DND-41 (cell line): ENCODE data around the gene ASF1A.
"Not testable (repeated sequence)": the region's sequence is repeated elsewhere in the genome, so short reads cannot be mapped to it uniquely, and the experiment has no call there.

ENCODE experiments used
- ATAC-seq: fragments of 200-7000 bp; cut with Tn5 transposase; 3 replicates; pipeline ENCODE4 v1.9.1; 2021; ENCODE audit warnings: low read depth; ENCODE audit not compliant: insufficient read depth
- DNase-seq: peaks from one replicate; pipeline ENCODE4 v3.0.0-alpha.2; 2020
- H2AFZ ChIP-seq: 2 replicates; pipeline ENCODE4 v1.6.0; 2012; ENCODE audit warnings: low read depth, low read length
- H3K27ac ChIP-seq: 2 replicates; pipeline ENCODE4 v1.5.1; 2012; ENCODE audit warnings: low read length, inconsistent platforms
- H3K27me3 ChIP-seq: fragments of 200-600 bp; sonication (generic); 2 replicates; pipeline ENCODE4 v1.6.0; 2012; ENCODE audit warnings: low read length, mild to moderate bottlenecking, inconsistent platforms; ENCODE audit not compliant: insufficient read depth, poor library complexity
- H3K36me3 ChIP-seq: 2 replicates; pipeline ENCODE4 v1.5.1; 2012; ENCODE audit warnings: low read length, inconsistent platforms; ENCODE audit not compliant: insufficient read depth
- H3K4me1 ChIP-seq: 2 replicates; pipeline ENCODE4 v1.5.1; 2012; ENCODE audit warnings: mild to moderate bottlenecking, low read length; ENCODE audit not compliant: insufficient read depth
- H3K4me2 ChIP-seq: 2 replicates; pipeline ENCODE4 v1.6.0; 2012; ENCODE audit warnings: mild to moderate bottlenecking, moderate library complexity, low read length, inconsistent platforms; ENCODE audit not compliant: insufficient read depth
- H3K4me3 ChIP-seq, 2 experiments: fragments of 200-600 bp in 1 of 2; shearing (Covaris generic) in 1 of 2; 2 replicates each; pipeline ENCODE4 v1.5.1; 2012 to 2016; ENCODE audit warnings: inconsistent platforms in 2 of 2, low read length in 2 of 2, mild to moderate bottlenecking in 2 of 2, low read depth in 1 of 2, moderate library complexity in 1 of 2
- H3K79me2 ChIP-seq: 2 replicates; pipeline ENCODE4 v1.6.0; 2012; ENCODE audit warnings: low read length, inconsistent platforms; ENCODE audit not compliant: insufficient read depth
- H3K9ac ChIP-seq: 2 replicates; pipeline ENCODE4 v1.6.0; 2012; ENCODE audit warnings: low read depth, mild to moderate bottlenecking, inconsistent platforms, low read length, moderate library complexity
- H3K9me3 ChIP-seq: 2 replicates; pipeline ENCODE4 v1.5.1; 2012; ENCODE audit warnings: low read length, moderate library complexity, mild to moderate bottlenecking, inconsistent platforms; ENCODE audit not compliant: insufficient read depth, severe bottlenecking
- H4K20me1 ChIP-seq: 2 replicates; pipeline ENCODE4 v1.6.0; 2012; ENCODE audit warnings: low read length; ENCODE audit not compliant: insufficient read depth
- EZH2 ChIP-seq: IDR thresholded peaks from 3 replicates; pipeline ENCODE4 v1.6.1; 2012; ENCODE audit warnings: borderline replicate concordance, low read depth, mild to moderate bottlenecking, moderate library complexity, low read length, inconsistent platforms; ENCODE audit not compliant: severe bottlenecking
- TF ChIP-seq, protein P1 (sequence below): IDR thresholded peaks from 2 replicates; pipeline ENCODE4 v1.5.1; 2012; ENCODE audit warnings: borderline replicate concordance, low read length, moderate library complexity, mild to moderate bottlenecking; ENCODE audit not compliant: poor library complexity, severe bottlenecking; ENCODE audit errors: extremely low read depth

Gene ASF1A

GRCh38 chr6:118865100-118865391, 28.9 kb upstream of the ASF1A start:
- TF ChIP-seq, protein P1, sequence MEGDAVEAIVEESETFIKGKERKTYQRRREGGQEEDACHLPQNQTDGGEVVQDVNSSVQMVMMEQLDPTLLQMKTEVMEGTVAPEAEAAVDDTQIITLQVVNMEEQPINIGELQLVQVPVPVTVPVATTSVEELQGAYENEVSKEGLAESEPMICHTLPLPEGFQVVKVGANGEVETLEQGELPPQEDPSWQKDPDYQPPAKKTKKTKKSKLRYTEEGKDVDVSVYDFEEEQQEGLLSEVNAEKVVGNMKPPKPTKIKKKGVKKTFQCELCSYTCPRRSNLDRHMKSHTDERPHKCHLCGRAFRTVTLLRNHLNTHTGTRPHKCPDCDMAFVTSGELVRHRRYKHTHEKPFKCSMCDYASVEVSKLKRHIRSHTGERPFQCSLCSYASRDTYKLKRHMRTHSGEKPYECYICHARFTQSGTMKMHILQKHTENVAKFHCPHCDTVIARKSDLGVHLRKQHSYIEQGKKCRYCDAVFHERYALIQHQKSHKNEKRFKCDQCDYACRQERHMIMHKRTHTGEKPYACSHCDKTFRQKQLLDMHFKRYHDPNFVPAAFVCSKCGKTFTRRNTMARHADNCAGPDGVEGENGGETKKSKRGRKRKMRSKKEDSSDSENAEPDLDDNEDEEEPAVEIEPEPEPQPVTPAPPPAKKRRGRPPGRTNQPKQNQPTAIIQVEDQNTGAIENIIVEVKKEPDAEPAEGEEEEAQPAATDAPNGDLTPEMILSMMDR: no peak
- no peak for TF ChIP-seq EZH2
- no peak for DNase-seq
- H3K9ac ChIP-seq: no peak overlapping the region
- no peaks in the 10 kb centered on the region for H3K9me3 ChIP-seq
- no peaks in the 10 kb centered on the region for H3K27me3 ChIP-seq
- H2AFZ ChIP-seq: no peak overlapping the region
- H3K4me3 ChIP-seq: no peak overlapping the region
- no peaks in the 10 kb centered on the region for H3K4me1 ChIP-seq
- no peaks in the 10 kb centered on the region for H4K20me1 ChIP-seq
- H3K79me2 ChIP-seq: 0 out of 2 replicates have a peak, but pooled peaks cover 3% of the 10 kb centered on the region
- peaks cover 8% of the 10 kb centered on the region; the same call in 1 of the 2 replicates for H3K36me3 ChIP-seq
- H3K4me2 ChIP-seq: no peak overlapping the region
- no peak overlapping the region for H3K27ac ChIP-seq
- no peak for ATAC-seq

DNA sequence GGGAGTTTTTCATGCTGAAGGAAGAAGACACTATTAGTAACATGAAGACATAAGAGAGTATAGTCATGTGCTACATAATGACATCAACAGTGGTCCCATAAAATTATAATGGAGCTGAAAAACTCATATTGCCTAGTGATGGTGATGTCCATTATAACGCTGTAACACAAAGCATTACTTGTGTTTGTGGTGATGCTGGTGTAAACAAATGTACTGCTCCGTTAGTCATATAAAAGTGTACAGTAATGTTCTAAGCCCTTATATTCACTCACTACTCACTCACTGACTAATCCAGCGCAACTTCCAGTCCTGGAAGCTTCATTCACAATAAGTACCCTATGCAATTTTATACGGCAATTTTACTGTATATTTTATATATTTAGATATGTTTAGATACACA, 26.8 kb upstream of the ASF1A start:
- no peaks in the 10 kb centered on the region for H3K36me3 ChIP-seq
- H3K9me3 ChIP-seq: no peaks in the 10 kb centered on the region
- H4K20me1 ChIP-seq: no peaks in the 10 kb centered on the region
- 0 out of 2 replicates have a peak, but pooled peaks cover 4% of the 10 kb centered on the region for H3K79me2 ChIP-seq
- TF ChIP-seq, protein P1: no peak
- TF ChIP-seq EZH2: no peak
- no peak for ATAC-seq
- no peak overlapping the region for H3K9ac ChIP-seq
- DNase-seq: no peak
- H2AFZ ChIP-seq: no peak overlapping the region
- H3K4me2 ChIP-seq: no peak overlapping the region
- no peaks in the 10 kb centered on the region for H3K27me3 ChIP-seq
- H3K27ac ChIP-seq: no peak overlapping the region
- no peaks in the 10 kb centered on the region for H3K4me1 ChIP-seq
- no peak overlapping the region for H3K4me3 ChIP-seq

DNA sequence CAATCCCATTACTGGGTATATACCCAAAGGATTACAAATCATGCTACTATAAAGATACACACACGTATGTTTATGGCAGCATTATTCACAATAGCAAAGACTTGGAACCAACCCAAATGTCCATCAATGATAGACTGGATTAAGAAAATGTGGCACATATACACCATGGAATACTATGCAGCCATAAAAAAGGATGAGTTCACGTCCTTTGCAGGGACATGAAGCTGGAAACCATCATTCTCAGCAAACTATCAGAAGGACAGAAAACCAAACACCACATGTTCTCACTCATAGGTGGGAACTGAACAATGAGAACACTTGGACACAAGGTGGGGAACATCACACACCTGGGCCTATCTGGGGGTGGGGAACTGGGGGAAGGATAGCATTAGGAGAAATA, 25.1 kb upstream of the ASF1A start:
- H3K36me3 ChIP-seq, DNase-seq, H3K9ac ChIP-seq, H4K20me1 ChIP-seq, H3K9me3 ChIP-seq, H3K27ac ChIP-seq, H3K79me2 ChIP-seq, H3K4me2 ChIP-seq, ATAC-seq, H3K4me1 ChIP-seq, H3K4me3 ChIP-seq, H3K27me3 ChIP-seq, H2AFZ ChIP-seq: not testable (repeated sequence)

GRCh38 chr6:118869350-118869749, 24.6 kb upstream of the ASF1A start:
- TF ChIP-seq, protein P1: no peak
- no peak for TF ChIP-seq EZH2
- Histone ChIP-seq H2AFZ (no peak overlapping the region), H3K9me3 (no peaks in the 10 kb centered on the region), H3K4me1 (no peaks in the 10 kb centered on the region), H3K36me3 (no peaks in the 10 kb centered on the region), H3K4me2 (no peak overlapping the region), H3K4me3 (no peak overlapping the region), H3K27me3 (no peaks in the 10 kb centered on the region), H4K20me1 (no peaks in the 10 kb centered on the region), H3K27ac (no peak overlapping the region), H3K79me2 (0 out of 2 replicates have a peak, but pooled peaks cover 4% of the 10 kb centered on the region), H3K9ac (no peak overlapping the region)
- DNase-seq (no peak), ATAC-seq (no peak)
